Duodenal mucosa (tissue), 2 donors: ENCODE results near the gene NANOGP8.

Experiments used
- H3K27ac ChIP-seq: one replicate; pipeline ENCODE4 v1.7.0; 2013; ENCODE audit warnings: low read depth, low read length
- H3K27me3 ChIP-seq, 2 donors: one replicate each; pipeline ENCODE4 v1.7.0; 2013; ENCODE audit warnings: low read length in 2 of 2, control low read depth in 1 of 2; ENCODE audit not compliant: insufficient read depth in 2 of 2, control insufficient read depth in 1 of 2
- H3K36me3 ChIP-seq, 2 donors: one replicate each; pipeline ENCODE4 v1.7.0; 2013; ENCODE audit warnings: low read length in 2 of 2, control low read depth in 1 of 2; ENCODE audit not compliant: insufficient read depth in 2 of 2, control insufficient read depth in 1 of 2
- H3K4me1 ChIP-seq, 2 donors: one replicate each; pipeline ENCODE4 v1.7.0; 2013; ENCODE audit warnings: low read length in 2 of 2, control low read depth in 1 of 2; ENCODE audit not compliant: insufficient read depth in 2 of 2, control insufficient read depth in 1 of 2
- H3K4me3 ChIP-seq, 2 donors: one replicate each; pipeline ENCODE4 v1.7.0; 2013; ENCODE audit warnings: low read length in 2 of 2, low read depth in 1 of 2
- H3K9ac ChIP-seq, 2 donors: one replicate each; pipeline ENCODE4 v1.7.0; 2013; ENCODE audit warnings: low read length in 2 of 2, low read depth in 1 of 2
- H3K9me3 ChIP-seq, 2 donors: one replicate each; pipeline ENCODE4 v1.7.0; 2013; ENCODE audit warnings: low read length in 2 of 2, control low read depth in 1 of 2; ENCODE audit not compliant: control insufficient read depth in 1 of 2

The NANOGP8 gene

DNA sequence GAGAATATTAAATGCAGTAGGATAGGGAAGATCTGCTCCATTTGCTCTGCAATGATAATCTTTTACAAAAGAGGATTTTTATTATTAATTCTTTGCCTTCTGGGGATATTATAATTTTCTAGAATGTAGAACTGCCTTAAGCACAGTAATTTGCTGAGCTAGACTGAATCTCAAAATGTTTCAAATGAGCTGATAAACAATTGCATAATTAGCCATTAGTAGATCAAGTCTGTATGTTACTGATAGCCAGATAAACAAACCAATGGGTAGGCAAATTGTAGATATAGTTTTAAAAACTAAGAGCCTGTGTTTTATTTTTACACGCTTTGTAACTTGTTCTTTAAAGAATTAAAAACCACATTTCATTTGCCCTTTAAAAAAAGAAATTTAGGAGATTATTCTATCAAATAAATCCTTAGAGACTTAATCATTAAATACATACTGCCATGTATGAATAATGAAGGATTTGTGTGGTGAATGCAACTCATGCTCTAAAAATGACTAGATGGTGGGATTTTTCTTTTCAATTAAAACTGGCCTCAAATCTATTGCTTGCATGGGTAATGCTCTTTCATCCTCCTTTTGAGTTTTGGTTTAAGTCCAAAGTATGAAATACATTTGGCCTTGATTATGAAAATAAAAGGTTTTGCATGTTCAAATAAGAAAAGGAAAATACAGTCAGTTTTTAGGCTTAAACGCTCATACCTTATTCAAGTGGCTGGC is 32.6 kb upstream of the NANOGP8 start:
- Histone ChIP-seq H3K36me3 (no peaks in the 10 kb centered on the region), H3K4me1 (no peaks in the 10 kb centered on the region), H3K9me3 (no peaks in the 10 kb centered on the region)

GRCh38 chr15:35115155-35115725 is 30.1 kb upstream of the NANOGP8 start:
- Histone ChIP-seq H3K9me3 (no peaks in the 10 kb centered on the region), H3K36me3 (no peaks in the 10 kb centered on the region), H3K9ac (no peak overlapping the region), H3K4me1 (no peaks in the 10 kb centered on the region), H3K4me3 (no peak overlapping the region), H3K27ac (no peak overlapping the region), H3K27me3 (no peaks in the 10 kb centered on the region)

More for the DNA sequence above, 32.6 kb upstream of the NANOGP8 start:
- Histone ChIP-seq H3K9ac (no peak overlapping the region), H3K27ac (no peak overlapping the region), H3K4me3 (no peak overlapping the region), H3K27me3 (no peaks in the 10 kb centered on the region)

- Histone ChIP-seq H3K4me1 (no peaks in the 10 kb centered on the region), H3K27me3 (no peaks in the 10 kb centered on the region), H3K36me3 (no peaks in the 10 kb centered on the region), H3K4me3 (no peak overlapping the region), H3K9ac (no peak overlapping the region), H3K27ac (no peak overlapping the region), H3K9me3 (no peaks in the 10 kb centered on the region)
Observed at GRCh38 chr15:35112346-35112745, 27.3 kb upstream of the NANOGP8 start.

DNA sequence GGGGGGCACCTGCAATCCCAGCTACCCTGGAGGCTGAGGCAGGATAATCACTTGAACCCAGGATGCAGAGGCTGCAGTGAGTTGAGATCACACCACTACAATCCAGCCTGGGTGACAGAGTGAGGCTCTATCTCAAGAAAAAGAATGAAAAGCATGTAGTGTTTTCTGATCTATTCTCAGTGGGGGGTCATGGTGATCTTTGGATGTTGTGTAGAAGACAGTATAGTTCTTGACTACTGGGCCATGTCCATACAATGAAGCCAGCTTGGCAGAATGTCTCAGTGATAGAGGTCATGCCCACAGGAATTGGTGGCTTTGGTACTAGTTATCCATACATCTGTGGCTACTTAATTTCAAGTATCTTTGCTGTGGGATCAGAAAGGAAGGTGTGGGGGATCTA is 26.8 kb upstream of the NANOGP8 start:
- no peak overlapping the region for H3K27ac ChIP-seq
- no peaks in the 10 kb centered on the region for H3K27me3 ChIP-seq
- no peak overlapping the region for H3K4me3 ChIP-seq
- H3K9me3 ChIP-seq: no peaks in the 10 kb centered on the region
- H3K36me3 ChIP-seq: no peaks in the 10 kb centered on the region
- H3K9ac ChIP-seq: no peak overlapping the region
- no peaks in the 10 kb centered on the region for H3K4me1 ChIP-seq

GRCh38 chr15:35108453-35108852 is 23.4 kb upstream of the NANOGP8 start:
- no peaks in the 10 kb centered on the region for H3K36me3 ChIP-seq
- H3K27ac ChIP-seq: no peak overlapping the region
- H3K4me3 ChIP-seq: no peak overlapping the region
- no peaks in the 10 kb centered on the region for H3K4me1 ChIP-seq
- no peaks in the 10 kb centered on the region for H3K27me3 ChIP-seq
- H3K9ac ChIP-seq: no peak overlapping the region
- no peaks in the 10 kb centered on the region for H3K9me3 ChIP-seq

GRCh38 chr15:35107561-35107960 is 22.5 kb upstream of the NANOGP8 start:
- H3K9ac ChIP-seq: no peak overlapping the region
- H3K9me3 ChIP-seq: no peaks in the 10 kb centered on the region
- no peak overlapping the region for H3K4me3 ChIP-seq
- H3K27me3 ChIP-seq: no peaks in the 10 kb centered on the region
- no peak overlapping the region for H3K27ac ChIP-seq
- no peaks in the 10 kb centered on the region for H3K36me3 ChIP-seq
- no peaks in the 10 kb centered on the region for H3K4me1 ChIP-seq

DNA sequence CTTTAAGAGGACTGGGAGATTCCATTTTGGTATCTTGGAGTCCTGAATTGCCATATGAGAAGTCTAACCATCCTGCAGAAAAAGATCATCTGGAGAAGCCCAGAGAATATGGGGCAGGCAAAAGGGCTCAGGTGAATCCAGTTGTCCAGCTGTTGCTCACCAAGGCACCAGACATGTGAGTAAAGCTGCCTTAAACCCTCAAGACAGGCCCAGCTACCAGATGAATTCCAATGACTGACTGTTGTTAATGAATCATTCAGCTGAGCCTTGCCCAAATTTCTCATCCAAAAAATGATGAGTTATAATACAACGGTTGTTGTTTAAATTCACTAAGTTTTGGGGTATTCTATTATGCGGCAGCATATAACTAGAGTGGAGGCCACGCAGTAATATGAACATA is 22.0 kb upstream of the NANOGP8 start:
- H3K9me3 ChIP-seq: no peaks in the 10 kb centered on the region
- H3K4me1 ChIP-seq: no peaks in the 10 kb centered on the region
- H3K27me3 ChIP-seq: no peaks in the 10 kb centered on the region
- H3K9ac ChIP-seq: no peak overlapping the region
- no peaks in the 10 kb centered on the region for H3K36me3 ChIP-seq
- H3K4me3 ChIP-seq: no peak overlapping the region
- no peak overlapping the region for H3K27ac ChIP-seq

DNA sequence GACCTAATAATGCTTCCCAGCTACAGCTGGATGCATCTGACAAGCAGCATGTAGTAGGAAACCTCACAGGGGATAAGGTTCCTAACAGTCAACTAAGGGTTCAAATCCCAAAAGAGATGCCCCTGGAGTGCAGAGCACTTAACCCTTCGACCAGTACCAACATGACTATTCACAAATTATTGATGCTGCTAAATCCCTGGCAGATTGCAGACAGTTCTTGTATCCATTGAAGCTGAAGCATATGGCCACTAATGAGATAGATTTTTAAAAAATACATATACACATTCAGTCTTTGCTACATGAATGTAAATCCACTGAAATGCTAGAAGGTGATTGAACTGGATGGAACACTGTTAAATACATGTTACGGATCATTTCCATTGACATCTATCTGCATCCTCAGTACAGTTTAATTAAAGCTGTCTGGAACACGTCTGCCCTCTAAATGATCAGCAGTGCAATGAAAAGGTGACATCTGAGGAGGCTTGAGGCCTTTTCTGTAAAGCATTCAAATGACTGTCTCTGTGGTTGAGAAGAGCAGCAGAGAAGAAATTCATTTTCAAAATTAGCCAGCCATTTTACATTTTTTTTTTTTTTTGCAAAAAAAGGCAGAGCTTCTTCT is 19.5 kb upstream of the NANOGP8 start:
- Histone ChIP-seq H3K4me1 (no peaks in the 10 kb centered on the region), H3K27ac (no peak overlapping the region), H3K4me3 (no peak overlapping the region), H3K9ac (no peak overlapping the region), H3K27me3 (no peaks in the 10 kb centered on the region), H3K36me3 (no peaks in the 10 kb centered on the region), H3K9me3 (no peaks in the 10 kb centered on the region)

GRCh38 chr15:35102186-35102585 is 17.1 kb upstream of the NANOGP8 start:
- no peaks in the 10 kb centered on the region for H3K27me3 ChIP-seq
- no peaks in the 10 kb centered on the region for H3K9me3 ChIP-seq
- no peaks in the 10 kb centered on the region for H3K36me3 ChIP-seq
- H3K4me3 ChIP-seq: no peak overlapping the region
- no peaks in the 10 kb centered on the region for H3K4me1 ChIP-seq
- H3K9ac ChIP-seq: no peak overlapping the region
- no peak overlapping the region for H3K27ac ChIP-seq

GRCh38 chr15:35101335-35101734 is 16.2 kb upstream of the NANOGP8 start:
- no peaks in the 10 kb centered on the region for H3K27me3 ChIP-seq
- H3K9me3 ChIP-seq: no peaks in the 10 kb centered on the region

More at GRCh38 chr15:35101335-35101734, 16.2 kb upstream of the NANOGP8 start:
- H3K27ac ChIP-seq: no peak overlapping the region
- no peaks in the 10 kb centered on the region for H3K4me1 ChIP-seq
- H3K36me3 ChIP-seq: no peaks in the 10 kb centered on the region
- no peak overlapping the region for H3K9ac ChIP-seq
- H3K4me3 ChIP-seq: no peak overlapping the region
